CD4-positive, alpha-beta T cell treated with Interleukin-17A for 1 hour (primary cell): ENCODE measurements around the gene LRRC10B.

Experiments
- DNase-seq: peaks from one replicate; pipeline ENCODE4 v3.0.0-alpha.2; 2020

Gene LRRC10B

DNA sequence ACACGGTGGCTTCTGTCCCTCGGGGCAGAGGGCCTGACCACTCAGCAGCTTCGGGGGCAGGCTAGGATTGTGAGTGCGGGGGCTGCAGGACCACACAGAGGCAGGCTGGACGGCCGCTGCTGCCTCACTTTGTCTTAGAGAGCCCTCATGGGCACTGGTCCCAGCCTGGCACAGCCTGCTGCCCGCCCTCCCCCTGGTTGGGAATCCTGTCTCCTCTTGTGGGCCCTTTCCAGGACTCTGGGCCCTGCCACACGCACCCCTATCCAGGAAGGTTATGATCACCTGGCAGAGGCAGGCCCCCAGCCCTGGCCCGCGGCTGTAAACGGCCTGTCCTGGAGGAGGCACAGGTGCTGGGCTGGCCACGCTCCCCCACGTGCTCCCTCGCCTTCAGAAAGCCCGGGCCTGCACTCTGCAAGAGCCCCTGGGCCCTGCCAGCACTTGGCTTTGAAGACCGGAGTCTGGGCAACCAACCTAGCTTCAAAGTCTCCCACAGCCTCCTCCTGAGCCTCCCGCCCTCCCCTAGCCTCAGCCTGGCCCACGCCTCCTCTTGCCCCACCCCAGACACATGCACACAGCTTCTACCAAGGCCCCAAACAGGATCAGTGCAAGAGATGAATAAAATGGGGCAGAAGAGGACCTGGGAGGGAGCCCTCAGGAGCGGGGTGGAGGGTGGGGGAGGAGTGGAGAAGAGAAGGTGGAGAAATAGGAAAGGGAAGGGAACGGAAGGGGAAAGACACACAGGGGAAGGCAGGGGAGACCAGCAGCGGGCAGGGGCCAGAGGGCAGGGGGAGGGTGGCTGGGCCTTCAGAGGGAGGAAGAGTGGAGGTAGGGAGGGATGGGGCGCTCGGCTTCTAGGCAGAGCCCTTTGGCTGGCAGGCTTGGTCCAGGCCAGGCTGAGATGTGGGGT lies 41.4 kb downstream of the LRRC10B start:
- no peak for DNase-seq

DNA sequence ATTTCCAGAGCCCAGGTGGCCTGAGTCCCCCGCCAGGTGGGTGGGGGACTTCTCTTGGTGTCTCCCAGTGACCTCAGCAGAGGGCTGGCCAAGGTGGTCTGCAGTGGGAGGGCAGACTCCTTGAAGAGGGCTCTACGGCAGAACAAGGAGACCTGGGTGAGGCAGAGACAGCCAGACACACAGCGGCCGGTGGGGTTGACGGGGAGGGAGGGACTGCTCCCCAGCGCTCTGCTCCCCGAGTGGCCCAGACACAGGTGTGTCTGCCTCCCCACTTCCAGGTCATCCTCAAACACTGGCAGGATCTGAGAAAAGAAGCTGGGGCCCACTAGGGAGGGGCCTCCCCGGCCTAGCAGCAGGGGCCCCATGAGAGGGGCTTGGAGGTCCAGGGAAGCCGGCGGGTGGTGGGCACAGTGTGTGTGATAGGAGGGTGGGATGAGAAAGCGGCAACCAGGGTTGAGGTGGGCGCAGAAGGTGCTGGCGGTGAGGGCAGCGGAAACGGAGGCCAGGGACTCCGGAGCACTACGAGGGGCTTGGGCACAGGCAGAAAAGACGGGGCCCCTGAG lies 42.2 kb downstream of the LRRC10B start:
- no peak for DNase-seq

DNA sequence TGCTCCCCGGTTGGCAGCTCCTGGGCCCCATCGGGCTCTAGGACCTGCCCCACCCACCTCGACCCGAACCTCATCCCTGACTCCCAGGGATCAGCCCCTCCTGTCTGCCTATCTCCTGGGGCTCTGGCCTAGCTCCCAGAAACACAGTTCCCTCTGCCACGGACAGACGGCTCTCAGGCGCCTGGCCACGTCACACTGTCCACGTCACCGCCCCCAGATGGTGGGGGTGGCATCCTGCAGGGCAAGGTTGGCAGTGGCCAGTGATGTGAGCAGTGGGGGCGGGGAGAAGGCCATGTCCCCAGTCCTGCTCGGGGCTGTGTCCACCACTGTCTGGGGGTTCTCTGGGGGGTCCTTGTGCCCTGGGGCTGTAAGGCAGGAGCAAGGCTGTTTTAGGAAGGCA lies 43.1 kb downstream of the LRRC10B start:
- no peak for DNase-seq

DNA sequence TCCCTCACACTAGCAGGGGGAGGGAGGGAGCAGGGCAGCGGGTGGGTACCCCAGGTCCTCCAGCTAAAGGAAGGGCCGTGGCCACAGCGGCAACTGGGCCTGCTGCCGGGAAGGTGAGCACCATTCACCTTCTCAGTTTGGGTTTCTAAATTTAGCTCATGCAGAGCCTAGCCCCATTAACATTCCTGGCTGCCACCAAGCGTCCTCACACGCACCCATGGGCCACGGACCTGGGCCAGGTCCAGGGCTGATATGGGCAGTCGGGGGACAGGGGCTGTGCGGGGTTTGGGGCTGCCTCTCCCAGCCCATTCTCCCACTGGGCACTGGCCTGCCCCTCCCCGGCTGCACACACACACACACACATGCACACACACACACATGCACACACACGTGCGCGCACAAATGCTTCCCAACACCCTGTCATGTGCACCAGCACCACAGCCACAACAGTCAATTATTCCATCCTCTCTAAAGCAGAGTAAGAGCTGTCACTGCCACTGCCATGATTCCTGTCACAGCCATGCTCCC lies 43.6 kb downstream of the LRRC10B start:
- DNase-seq, result no peak

DNA sequence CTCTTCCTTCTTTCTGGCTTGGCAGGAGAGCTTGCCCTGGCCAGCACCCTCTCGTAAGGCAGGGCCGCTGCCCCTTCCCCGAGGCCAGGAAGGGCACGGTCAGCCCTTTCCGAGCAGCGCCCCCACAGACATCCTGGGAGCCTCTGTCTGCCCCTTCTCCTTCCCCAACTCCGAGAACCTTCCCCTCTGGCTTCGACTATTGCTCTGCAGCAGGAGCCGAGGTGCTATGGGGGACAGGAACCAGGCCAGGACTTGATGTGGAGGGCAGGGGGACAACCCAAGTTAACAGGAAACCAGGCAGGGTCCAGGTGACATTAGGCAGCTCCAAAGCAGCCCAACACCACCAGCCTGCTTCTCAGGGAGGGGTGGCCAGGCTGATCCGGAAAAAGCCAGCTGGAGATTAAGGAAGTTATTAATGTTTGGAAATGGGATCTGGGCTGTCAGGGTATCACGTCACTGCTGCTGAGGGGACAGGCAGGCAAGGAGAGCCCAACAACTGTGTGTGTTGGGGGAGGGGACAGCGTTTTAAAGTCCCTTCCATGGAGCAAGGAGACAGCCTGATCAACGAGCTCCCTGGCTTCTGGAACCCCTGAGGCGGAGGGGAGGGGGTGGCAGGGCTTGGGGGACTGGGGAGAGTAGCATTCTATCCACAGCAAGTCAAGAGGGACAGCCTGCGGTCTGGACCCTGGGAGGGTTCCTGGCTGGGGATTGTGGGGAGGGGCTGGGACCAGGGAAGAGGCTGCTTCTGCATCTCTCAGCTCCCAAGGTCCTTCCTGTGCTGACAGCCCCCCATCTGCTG lies 45.0 kb downstream of the LRRC10B start:
- DNase-seq, result no peak

DNA sequence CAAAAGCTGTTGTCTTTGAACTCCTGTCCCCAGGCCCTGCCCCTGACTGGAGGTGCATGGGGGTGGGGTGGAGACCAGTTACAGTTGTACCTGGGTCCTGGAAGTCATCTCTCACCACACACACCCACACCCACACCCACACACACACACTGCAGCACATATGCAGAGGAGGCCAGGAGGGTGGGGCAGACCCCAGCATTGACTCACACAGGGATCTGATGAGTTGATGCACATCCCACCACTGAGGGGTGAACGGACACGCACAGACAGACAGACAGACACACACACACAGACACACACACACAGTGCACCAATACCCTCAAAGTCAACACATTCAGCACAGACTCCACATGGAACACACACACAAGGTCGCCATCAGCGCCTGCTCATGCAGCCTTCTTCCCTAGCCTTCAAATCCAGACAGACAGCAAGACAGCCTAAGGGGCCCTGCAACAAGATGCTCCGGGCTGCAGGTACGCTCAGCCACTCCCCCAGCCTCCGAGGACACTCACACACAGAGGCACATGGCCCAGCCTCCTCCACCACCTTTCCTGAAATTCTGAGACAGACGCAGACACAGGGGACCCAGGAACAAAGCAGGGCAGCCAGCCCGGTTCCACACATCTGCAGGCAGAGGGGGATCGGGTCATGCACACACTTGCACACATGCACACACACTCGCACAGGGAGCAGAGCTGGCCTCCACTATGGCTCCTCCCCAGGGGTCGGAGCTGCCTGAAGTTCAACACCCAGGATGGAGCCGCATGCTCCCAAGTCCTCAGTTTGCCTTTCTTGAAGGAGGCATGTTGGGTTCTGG lies 45.8 kb downstream of the LRRC10B start:
- no peak for DNase-seq

DNA sequence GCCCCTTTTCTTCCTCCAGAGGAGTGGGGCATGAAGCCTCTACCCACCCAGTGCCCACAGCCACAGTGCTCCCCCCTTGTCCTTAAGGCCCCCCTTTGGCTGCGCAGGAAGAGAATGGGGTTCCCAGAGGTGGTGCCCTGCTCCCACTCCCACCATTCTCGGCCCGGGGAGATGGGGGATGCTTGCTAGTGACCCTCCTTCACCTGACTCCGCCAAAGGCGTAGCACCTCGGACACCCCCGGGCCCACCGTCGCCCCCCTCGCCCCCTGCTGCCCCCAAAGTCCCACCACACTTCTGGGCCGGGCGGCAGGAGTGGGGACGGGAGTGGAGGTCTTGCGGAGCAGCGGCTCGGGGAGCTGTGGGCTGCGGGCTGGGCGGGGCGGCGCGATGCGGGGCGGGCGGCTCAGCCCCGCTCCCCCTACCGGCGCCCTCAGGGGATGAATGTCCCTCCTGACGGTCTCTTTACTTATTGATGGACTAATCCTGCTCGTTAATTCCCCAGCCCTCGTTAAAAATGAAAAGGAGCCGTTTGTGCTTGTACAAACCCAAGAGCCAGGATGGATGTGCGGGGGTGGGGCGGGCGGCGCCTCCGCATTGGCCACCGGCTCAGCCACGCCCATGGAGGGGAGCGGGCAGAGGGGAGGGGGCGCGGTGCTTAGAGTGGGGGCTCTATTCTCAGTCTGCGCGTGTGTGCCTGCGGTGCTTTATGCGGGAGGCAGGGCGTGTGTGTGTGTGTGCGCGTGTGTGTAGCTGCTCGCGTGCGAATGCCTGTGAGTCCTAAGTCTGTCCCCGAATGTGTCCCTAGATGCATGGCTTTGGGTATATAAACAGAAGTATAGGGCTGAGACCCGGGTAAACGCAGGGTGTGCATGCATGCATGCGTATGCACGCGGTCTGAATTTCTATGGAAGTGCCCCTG lies 46.8 kb downstream of the LRRC10B start:
- DNase-seq, result no peak

DNA sequence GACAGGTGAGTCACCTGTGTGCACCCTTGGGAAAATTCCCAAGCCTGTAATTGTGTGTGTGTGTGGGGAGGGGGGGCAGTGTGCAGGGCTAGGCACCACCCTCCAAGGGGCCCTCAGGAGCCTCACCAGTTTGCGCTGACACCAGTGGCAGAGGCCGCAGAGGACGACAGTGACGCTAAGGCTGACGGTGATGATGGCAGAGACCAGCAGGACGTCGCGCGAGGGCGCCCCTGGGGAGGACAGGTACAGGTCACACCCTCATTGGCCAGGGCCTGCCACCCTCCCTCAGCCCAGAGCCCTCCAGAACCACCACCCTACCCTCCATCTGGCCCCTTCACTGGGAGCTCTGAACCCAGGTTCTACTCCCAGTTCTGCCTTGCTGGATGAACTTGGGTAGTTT lies 47.4 kb downstream of the LRRC10B start:
- DNase-seq, result no peak

DNA sequence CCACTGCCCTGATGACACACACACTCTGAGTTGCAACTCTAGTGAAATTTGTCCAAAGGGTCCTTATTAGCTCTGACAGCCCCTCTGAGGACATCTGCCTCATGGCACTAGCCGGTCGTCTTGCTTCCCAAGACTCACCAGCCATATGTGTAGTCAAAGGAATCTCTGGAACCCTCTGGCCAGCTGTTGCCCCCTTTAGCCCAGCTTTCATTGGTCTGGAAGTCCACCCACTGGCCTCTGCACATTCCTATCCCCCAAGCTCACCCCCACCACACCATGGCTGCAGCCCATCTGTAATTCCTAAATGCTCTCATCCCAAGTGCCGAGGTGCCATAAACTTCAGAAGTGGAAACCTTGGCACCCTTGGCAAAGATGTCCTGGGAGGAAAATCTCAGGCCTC lies 48.1 kb downstream of the LRRC10B start:
- DNase-seq, result no peak
